Measurements from ENCODE around the gene PDXP. TPM values are rescaled to one million over a fixed set of nuclear protein-coding genes. Genes with fewer than 3 reads are reported as not detected.
A peak's percentile ranks its signal among the peaks of the same experiment; 100 is the strongest.
"Not testable (repeated sequence)": the region's sequence is repeated elsewhere in the genome, so short reads cannot be mapped to it uniquely, and the experiment has no call there.

Gene PDXP
- total and polyA plus RNA-seq, 2 of the 4 experiments (the other 2 are of a cell fraction) = 5.4 to 24.1 TPM

DNA sequence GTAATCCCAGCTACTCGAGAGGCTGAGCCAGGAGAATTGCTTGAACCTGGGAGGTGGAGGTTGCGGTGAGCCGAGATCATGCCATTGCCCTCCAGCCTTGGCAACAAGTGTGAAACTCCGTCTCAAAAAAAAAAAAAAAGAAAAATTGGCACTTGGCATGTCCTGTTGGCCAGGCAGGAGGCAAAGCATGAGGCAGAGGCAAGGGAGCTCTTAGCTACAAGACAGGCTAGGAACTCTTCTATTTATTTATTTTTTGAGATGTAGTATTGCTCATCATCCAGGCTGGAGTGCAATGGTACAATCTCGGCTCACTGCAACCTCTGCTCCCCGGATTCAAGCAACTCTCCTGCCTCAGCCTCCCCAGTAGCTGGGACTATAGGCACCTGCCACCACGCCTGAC lies 35.6 kb downstream of the PDXP start:
- H2AK5ac ChIP-seq (ENCODE audit: low read depth, low read length); H2AFZ ChIP-seq (replicated peaks; ENCODE audit: low read length, poor library complexity); H2AK9ac ChIP-seq (replicated peaks; ENCODE audit: low read depth, low read length, poor library complexity); H2BK15ac ChIP-seq (ENCODE audit: low read depth, low read length); H4K20me1 ChIP-seq (ENCODE audit: insufficient read depth, low read length); H3K23ac ChIP-seq (ENCODE audit: low read depth, low read length); H2BK5ac ChIP-seq (ENCODE audit: low read depth, low read length, poor library complexity, severe bottlenecking); H3K14ac ChIP-seq (replicated peaks; ENCODE audit: low read depth, low read length); H3K4me2 ChIP-seq (ENCODE audit: low read depth, low read length); H3K4me1 ChIP-seq (ENCODE audit: control insufficient read depth, insufficient read depth, low read length); H2BK120ac ChIP-seq (ENCODE audit: low read depth, low read length); H3K4ac ChIP-seq (ENCODE audit: low read depth, low read length); H4K5ac ChIP-seq (ENCODE audit: low read depth, low read length); intact Hi-C loops (cut with micrococcal nuclease); H3K56ac ChIP-seq (ENCODE audit: extremely low read depth, insufficient read depth, low read length); in situ Hi-C loops (cut with MboI; ENCODE audit: low sequenced_read_pairs); H4K91ac ChIP-seq (ENCODE audit: insufficient read depth, low read depth, low read length); H2BK20ac ChIP-seq (ENCODE audit: low read depth, low read length); H3K4me3 ChIP-seq (ENCODE audit: insufficient read depth, low read depth, low read length); BruUV-seq (replicated peaks); H3K27ac ChIP-seq (ENCODE audit: insufficient read depth, low read length); H3K9me3 ChIP-seq (ENCODE audit: control insufficient read depth, insufficient read depth, low read length); H3K27me3 ChIP-seq (ENCODE audit: control insufficient read depth, insufficient read depth, low read length); POLR2A ChIA-PET (ENCODE audit: unreplicated experiment); H4K8ac ChIP-seq (ENCODE audit: low read depth in 2 of 2, low read length in 2 of 2); H3K18ac ChIP-seq (ENCODE audit: low read depth, low read length); H3K9ac ChIP-seq (ENCODE audit: low read depth, low read length); dilution Hi-C loops (cut with HindIII; ENCODE audit: low sequenced_read_pairs, unreplicated experiment): not testable (repeated sequence)
- H3K36me3 ChIP-seq (ENCODE audit: control insufficient read depth, insufficient read depth, low read length) = peaks cover 21% of the 10 kb centered on the region
- peak; percentile 26; the same call in 1 of the 2 replicates for ATAC-seq (ENCODE audit: low read depth)
- peaks cover 0 to 21% of the 10 kb centered on the region in 2 experiments; a peak in 3 of 4 replicates for H3K79me1 ChIP-seq (ENCODE audit: low read depth in 1 of 2, low read length in 2 of 2)
- CTCF ChIA-PET = interaction anchor here (1.3 kb wide), 1 partner anchor 61 kb away, joined by 4 read pairs; no protein-coding TSS in a partner anchor
- peaks cover 15% of the 10 kb centered on the region; the same call in 1 of the 2 replicates for H3K9me1 ChIP-seq (ENCODE audit: insufficient read depth, low read length)
- peak; percentile 59 for DNase-seq
- 86% methylated on average over 3 of the region's 7 CpGs; no CpG with 5 or more reads in 1 of the 2 experiments for WGBS, 2 experiments (ENCODE audit: extremely low coverage in 2 of 2, insufficient read length in 1 of 2)

DNA sequence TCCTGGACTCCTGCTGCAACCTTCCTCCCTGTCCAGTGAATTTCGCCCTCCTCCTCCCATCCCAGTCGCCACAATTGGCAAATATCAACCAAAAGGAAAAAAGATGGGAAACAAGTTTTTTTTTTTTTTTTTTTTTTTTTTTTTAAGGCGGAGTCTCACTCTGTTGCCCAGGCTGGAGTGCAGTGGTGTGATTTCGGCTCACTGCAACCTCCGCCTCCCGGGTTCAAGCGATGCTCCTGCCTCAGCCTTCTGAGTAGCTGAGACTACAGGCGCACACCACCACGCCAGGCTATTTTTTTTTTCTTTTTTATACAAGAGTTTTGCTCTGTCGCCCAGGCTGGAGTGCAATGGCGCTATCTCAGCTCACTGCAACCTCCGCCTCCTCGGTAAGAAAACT lies 37.7 kb downstream of the PDXP start:
- DNase-seq; in situ Hi-C loops (cut with MboI; ENCODE audit: low sequenced_read_pairs); H2BK120ac ChIP-seq (ENCODE audit: low read depth, low read length); H3K9me3 ChIP-seq (ENCODE audit: control insufficient read depth, insufficient read depth, low read length); H4K5ac ChIP-seq (ENCODE audit: low read depth, low read length); dilution Hi-C loops (cut with HindIII; ENCODE audit: low sequenced_read_pairs, unreplicated experiment); H3K18ac ChIP-seq (ENCODE audit: low read depth, low read length); H3K27me3 ChIP-seq (ENCODE audit: control insufficient read depth, insufficient read depth, low read length); H3K27ac ChIP-seq (ENCODE audit: insufficient read depth, low read length); H3K4me1 ChIP-seq (ENCODE audit: control insufficient read depth, insufficient read depth, low read length); H3K56ac ChIP-seq (ENCODE audit: extremely low read depth, insufficient read depth, low read length); BruUV-seq (replicated peaks); H4K20me1 ChIP-seq (ENCODE audit: insufficient read depth, low read length); H4K91ac ChIP-seq (ENCODE audit: insufficient read depth, low read depth, low read length); ATAC-seq (ENCODE audit: low read depth): not testable (repeated sequence)
- Histone ChIP-seq H3K9me1 (ENCODE audit: insufficient read depth, low read length) (peaks cover 15% of the 10 kb centered on the region; the same call in 1 of the 2 replicates), H3K4ac (ENCODE audit: low read depth, low read length) (peak overlapping the region; percentile 58), H3K4me3 (ENCODE audit: insufficient read depth, low read depth, low read length) (peak overlapping the region; percentile 11; the same call in 1 of the 2 replicates), H2AK5ac (ENCODE audit: low read depth, low read length) (peak overlapping the region; percentile 66), H2BK15ac (ENCODE audit: low read depth, low read length) (0 out of 3 replicates have a peak overlapping the region, but pooled peaks have one; percentile 47), H3K9ac (ENCODE audit: low read depth, low read length) (peak overlapping the region; percentile 40; the same call in 1 of the 2 replicates), H3K36me3 (ENCODE audit: control insufficient read depth, insufficient read depth, low read length) (peaks cover 11% of the 10 kb centered on the region), H4K8ac (ENCODE audit: low read depth in 2 of 2, low read length in 2 of 2) (peak overlapping the region; percentile 50 to 82; a peak in 3 of 4 replicates), H3K23ac (ENCODE audit: low read depth, low read length) (peak overlapping the region; percentile 72; the same call in 1 of the 2 replicates), H2BK5ac (ENCODE audit: low read depth, low read length, poor library complexity, severe bottlenecking) (peak overlapping the region; percentile 15), H2AK9ac (replicated peaks; ENCODE audit: low read depth, low read length, poor library complexity) (peak overlapping the region; percentile 95), H2BK20ac (ENCODE audit: low read depth, low read length) (peak overlapping the region; percentile 3; the same call in 1 of the 2 replicates), H3K79me1 (ENCODE audit: low read depth in 1 of 2, low read length in 2 of 2) (peaks cover 0 to 18% of the 10 kb centered on the region in 2 experiments; a peak in 2 of 4 replicates), H3K4me2 (ENCODE audit: low read depth, low read length) (peak overlapping the region; percentile 38), H2AFZ (replicated peaks; ENCODE audit: low read length, poor library complexity) (peak overlapping the region; percentile 94), H3K14ac (replicated peaks; ENCODE audit: low read depth, low read length) (peak overlapping the region; percentile 88)
- intact Hi-C loops (cut with micrococcal nuclease) = loop anchor here (5.0 kb wide), 1 partner anchor 46 kb away; no protein-coding TSS in a partner anchor
- WGBS, 2 experiments (ENCODE audit: extremely low coverage in 2 of 2, insufficient read length in 1 of 2) = 16% methylated on average over 5 of the region's 13 CpGs; no CpG with 5 or more reads in 1 of the 2 experiments
- POLR2A ChIA-PET (ENCODE audit: unreplicated experiment) = interaction anchor here (0.6 kb wide), 1 partner anchor 8 kb away, joined by 10 read pairs; no protein-coding TSS in a partner anchor
- CTCF ChIA-PET = interaction anchor here (0.6 to 0.7 kb wide), 2 partner anchors 9 to 53 kb away, joined by 3 read pairs; no protein-coding TSS in a partner anchor
